GM18511 (cell line): ENCODE measurements around the gene FAM9A.
"Not testable (repeated sequence)": the region's sequence is repeated elsewhere in the genome, so short reads cannot be mapped to it uniquely, and the experiment has no call there.

Experiments used
- ATAC-seq: cut with Tn5 transposase; IDR thresholded peaks from one replicate; pipeline ENCODE4 v1.9.1; 2021; ENCODE audit warnings: mild to moderate bottlenecking, moderate library complexity; ENCODE audit not compliant: unreplicated experiment

Gene FAM9A

DNA sequence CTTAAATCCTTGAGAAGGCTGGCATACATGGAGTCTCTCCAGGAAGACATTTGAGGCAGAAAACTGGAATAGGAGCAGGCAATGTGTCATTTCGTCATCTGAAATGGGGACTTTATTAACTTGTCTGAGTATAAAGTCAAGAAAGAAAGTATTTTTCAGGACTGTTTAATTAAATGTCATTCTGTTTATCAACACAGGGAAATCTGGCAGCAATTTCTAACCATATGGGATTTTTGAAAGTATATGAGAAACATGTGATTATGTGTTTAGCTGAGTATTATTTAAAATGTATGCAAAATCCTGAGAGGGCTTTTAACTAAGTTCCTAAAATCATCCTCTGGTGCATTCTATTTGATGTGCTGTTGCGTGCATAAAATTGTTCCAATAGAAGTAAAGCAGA, 3.9 kb upstream of the FAM9A start:
- no peak for ATAC-seq

- no peak for ATAC-seq
Observed at GRCh38 chrX:8803326-8803725, 2.1 kb upstream of the FAM9A start.

GRCh38 chrX:8800351-8800750, 832 bp downstream of the FAM9A start:
- not testable (repeated sequence) for ATAC-seq

- not testable (repeated sequence) for ATAC-seq
Observed at GRCh38 chrX:8799281-8799680, 1.9 kb downstream of the FAM9A start.

DNA sequence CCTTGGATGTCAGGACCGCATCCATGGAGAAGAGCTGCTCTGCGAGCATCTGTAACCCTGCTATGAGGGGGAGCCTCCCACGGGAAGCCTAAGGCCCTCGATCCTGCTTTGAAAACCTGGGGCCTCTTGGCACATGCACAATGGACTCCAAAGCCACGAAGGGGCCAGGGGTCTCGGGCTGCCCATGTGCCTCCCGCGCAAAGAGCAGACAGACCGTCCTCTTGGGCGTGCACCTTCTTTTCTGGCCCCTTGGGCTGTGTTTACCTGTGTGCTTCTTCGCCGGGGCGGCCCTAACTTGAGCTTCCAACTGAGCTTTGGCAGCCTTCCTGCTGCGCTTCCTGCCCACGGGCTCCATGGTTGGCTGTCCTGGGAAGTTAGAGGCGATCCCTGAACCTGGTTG, 2.5 kb downstream of the FAM9A start:
- not testable (repeated sequence) for ATAC-seq

DNA sequence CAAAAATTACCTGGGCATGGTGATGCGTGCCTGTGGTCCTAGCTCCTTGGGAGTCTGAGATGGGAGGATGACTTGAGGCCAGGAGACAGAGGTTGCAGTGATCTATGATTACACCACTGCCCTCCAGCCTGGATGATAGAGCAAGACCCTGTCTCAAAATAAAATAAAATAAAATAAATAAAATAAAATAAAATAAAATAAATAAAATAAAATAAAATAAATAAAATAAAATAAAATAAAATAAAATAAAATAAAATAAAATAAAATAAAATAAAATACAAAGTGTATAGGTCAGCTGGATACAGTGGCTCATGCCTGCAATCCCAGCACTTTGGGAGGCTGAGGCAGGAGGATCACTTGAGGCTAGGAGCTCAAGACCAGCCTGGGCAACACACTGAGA, 14.1 kb downstream of the FAM9A start:
- not testable (repeated sequence) for ATAC-seq

DNA sequence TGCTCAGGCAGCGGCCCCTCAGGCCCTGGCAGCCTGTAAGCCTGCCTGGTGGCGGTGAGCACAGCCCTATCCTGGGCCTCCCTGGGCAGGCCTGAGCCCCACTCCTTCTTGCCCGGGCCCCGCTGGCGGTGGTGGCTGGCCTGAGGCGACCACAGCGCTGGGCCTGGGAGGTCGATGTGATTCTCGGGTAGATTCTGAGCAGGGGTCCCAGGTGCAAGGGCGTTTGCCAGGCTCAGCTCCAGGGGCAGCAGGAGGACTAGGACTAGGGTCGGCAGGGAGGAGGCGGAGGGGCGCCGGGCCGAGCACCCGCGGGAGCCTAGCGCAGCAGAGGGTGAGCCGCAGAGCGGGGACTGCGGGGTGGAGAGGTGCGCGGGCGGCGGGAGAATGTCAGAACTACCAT, 17.0 kb downstream of the FAM9A start:
- no peak for ATAC-seq

- ATAC-seq: no peak
Observed at GRCh38 chrX:8783714-8784098, 17.5 kb downstream of the FAM9A start.

- peak; percentile 91 for ATAC-seq
Observed at GRCh38 chrX:8783097-8783713, 18.0 kb downstream of the FAM9A start.

GRCh38 chrX:8782595-8782994, 18.6 kb downstream of the FAM9A start:
- ATAC-seq: no peak

GRCh38 chrX:8781921-8782320, 19.3 kb downstream of the FAM9A start:
- not testable (repeated sequence) for ATAC-seq

- no peak for ATAC-seq
Observed at GRCh38 chrX:8773117-8773516, 28.1 kb downstream of the FAM9A start.

- ATAC-seq: no peak
Observed at GRCh38 chrX:8760021-8760420, 41.2 kb downstream of the FAM9A start.

GRCh38 chrX:8758706-8759105, 42.5 kb downstream of the FAM9A start:
- not testable (repeated sequence) for ATAC-seq

DNA sequence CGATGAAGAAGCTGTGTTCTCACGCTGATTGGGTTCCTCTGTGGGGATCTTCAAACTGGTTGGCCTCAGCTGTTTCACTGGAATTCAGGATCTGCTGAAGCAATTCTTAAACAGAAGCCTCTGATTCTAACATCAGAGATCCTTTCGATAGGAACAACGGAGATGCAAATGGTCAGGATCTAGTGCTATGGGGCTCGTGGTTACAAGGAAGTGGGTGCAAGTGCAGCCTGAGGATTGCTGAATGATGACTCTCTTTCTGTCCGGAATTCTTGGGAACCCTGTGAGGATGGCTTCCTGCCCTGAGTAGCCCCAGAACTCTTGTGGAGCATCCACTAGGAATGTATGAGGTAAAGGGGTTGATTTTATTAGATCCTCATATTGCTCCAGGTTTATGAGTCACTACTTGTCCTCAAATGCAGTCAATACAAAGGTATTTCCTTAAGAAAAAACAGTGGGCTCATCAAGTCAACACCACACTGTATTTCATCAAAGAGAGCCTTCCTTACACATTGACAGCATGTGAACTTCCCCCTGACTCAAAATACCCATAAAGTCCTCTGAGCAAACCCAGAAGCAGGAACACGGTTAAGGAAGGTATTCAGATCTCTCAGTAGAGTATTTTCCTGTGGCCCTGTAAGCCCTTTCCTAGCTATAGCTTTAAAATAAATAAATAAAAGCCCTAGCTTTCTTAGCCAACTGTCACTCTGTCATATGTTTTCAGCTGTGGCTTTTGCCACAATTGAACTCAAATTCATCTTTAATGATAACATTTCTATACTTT, 43.4 kb downstream of the FAM9A start:
- ATAC-seq: not testable (repeated sequence)

GRCh38 chrX:8755813-8756212, 45.4 kb downstream of the FAM9A start:
- ATAC-seq: no peak

DNA sequence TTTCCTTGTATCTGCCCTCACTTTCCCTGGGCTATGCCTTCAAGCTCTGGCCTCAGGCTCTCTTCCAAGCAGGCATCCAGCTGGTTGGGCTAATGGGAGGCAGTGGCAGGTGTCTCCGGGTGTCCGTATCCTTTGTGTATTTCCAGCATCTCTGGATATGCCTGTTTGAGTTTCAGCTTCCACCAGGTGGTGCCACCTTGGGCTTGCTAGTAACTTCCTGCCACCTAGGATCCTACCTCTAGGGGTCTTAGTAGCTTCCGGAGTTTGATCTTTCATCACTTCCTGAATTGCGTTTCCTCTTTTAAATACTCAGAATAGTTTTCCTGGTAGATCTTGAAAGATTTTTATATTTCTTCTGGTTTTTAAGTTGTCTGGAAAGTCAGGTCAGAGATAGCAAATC, 46.1 kb downstream of the FAM9A start:
- no peak for ATAC-seq

GRCh38 chrX:8749697-8750096, 51.5 kb downstream of the FAM9A start:
- no peak for ATAC-seq

DNA sequence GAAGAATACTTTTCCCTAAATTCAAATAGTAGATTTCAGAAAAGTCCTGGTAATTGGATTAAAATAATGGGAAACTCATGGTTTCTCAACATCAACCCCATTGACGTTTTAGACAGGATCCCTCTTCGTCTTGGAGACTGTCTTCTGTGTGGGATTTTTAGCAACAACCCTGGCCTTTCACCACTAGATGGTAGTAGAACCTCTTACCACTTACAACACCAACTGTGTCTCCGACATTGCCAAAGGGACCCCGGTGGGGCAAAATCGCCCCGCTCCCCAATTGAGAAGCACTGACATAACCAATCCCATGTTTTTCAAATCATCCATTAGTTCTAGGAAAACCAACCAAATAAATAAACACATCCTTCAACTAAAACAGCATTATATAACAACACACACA, 52.3 kb downstream of the FAM9A start:
- ATAC-seq: peak; percentile 71

GRCh38 chrX:8743126-8743732, 58.0 kb downstream of the FAM9A start:
- no peak for ATAC-seq

DNA sequence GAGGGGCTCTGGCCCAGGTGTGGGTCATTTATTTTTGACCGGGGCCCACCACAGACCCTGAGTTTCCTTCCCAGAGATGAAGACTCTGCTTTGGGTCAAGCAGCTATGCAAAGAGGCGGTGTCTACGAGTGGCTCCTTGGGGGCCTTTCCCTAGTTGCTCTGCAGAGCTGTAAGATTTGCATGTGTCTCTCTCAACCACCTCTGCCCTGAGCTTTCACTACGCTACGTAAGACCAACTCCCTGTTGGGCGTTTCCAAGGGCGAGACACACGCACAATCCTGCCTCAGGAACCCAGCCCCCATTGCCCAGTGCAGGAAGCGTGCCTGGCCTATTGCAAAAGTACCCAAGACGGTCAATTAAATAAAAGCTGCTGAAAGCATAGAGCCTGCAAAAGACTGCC, 59.2 kb downstream of the FAM9A start:
- ATAC-seq: no peak
